ENCODE results near the gene HPDL.

HPDL gene

DNA sequence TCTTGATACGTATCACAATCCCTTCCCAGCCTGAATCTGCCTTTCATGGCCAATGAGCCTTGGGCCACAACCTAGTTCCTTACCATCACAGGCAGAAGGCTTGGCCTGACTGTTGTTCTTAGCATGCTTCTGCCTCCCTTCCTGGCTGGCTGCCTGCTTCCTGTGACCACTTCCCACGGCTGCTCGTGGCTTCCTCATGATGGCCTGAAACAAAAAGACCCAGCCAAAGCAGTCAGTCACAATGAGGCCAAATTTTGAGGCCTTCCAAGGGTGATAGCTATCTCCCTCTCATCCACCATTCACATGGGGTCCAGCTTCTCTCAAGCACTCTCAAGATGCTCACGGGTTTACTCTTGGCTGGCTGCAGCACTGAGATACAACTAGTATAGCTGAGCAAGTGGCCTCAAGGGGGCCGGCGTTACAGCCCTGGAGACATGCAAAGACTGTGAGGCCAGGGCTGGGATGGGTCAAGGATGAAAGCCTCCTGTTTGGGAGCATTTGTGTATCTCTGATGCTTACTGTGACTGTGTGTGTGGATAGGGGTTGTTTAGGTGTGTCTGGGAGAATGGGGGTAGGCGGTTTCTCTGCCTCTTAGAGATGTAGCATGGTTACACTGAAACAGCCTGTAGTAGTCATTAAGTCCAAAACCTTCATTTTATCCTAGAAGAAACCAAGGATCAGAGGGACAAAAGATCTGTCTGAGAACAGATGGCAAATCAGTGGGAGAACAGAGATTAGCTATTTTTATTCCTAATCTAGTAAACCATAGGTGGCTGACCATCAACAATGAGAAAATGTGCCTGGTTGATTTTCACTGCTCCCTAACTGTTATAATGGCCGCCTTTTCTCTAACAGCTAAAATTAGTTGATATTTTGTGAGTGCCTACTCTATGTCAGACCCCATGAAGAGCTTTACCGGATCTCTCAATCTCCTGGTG is 7.9 kb downstream of the HPDL start:
- TF ChIP-seq, protein P1, sequence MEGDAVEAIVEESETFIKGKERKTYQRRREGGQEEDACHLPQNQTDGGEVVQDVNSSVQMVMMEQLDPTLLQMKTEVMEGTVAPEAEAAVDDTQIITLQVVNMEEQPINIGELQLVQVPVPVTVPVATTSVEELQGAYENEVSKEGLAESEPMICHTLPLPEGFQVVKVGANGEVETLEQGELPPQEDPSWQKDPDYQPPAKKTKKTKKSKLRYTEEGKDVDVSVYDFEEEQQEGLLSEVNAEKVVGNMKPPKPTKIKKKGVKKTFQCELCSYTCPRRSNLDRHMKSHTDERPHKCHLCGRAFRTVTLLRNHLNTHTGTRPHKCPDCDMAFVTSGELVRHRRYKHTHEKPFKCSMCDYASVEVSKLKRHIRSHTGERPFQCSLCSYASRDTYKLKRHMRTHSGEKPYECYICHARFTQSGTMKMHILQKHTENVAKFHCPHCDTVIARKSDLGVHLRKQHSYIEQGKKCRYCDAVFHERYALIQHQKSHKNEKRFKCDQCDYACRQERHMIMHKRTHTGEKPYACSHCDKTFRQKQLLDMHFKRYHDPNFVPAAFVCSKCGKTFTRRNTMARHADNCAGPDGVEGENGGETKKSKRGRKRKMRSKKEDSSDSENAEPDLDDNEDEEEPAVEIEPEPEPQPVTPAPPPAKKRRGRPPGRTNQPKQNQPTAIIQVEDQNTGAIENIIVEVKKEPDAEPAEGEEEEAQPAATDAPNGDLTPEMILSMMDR (IDR thresholded peaks at IDR 0.05; ENCODE audit: low read depth, low read length): no peak
- DNase-seq (ENCODE audit: extremely low read depth, low read depth): no peak

DNA sequence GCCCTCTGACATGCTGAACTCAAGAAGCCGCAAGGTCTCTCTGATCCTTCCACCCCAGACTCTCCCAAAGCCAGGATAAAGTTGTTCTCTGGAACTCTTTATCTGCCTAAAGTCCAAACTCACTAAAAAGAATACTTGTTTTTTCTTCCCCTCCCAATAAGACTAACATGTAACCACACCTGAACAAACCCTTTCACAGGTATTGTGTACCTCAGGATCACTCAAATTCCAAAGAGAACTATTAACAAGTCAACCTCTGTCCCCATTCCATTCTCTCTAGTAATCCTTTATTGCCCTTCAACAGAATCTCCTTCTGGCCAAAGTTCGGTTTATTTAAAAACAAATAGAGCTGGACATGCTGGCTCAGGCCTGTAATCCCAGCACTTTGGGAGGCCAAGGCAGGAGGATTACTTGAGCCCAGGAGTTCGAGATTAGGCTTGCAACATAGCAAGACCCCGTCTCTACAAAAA is 9.2 kb downstream of the HPDL start:
- no peak for DNase-seq (ENCODE audit: extremely low read depth, low read depth)

DNA sequence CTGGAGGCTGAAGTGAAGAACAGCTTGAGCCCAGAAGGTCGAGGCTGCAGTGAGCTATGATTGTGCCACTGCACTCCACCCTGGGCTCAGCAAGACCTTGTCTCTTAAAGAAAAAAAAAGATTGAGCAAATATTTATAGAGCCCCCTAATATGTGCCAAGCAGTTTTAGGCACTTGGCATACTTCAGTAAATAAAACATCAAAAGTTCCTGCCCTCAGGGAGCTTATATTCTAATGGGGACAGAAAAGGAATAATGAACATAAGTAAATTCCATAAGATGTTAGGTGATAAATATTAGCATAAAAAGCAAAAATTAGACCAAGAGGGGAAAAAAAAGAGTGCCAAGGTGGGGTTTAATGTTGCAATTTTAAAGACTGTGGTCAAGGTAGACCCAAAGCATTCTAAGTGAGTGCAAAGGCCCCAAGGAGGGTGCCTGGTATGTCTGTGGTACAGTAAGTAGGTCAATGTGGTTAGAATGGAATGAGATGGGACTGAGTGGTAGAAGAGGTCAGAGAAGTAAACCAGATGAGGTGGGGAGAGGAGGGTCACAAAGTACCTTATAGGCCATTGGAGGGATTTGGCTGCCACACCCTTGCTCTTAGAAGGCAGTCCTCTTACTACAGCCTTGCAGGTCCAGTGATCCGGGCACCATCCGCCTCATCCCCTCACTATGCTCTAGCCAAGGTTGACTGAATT is 11.1 kb downstream of the HPDL start:
- DNase-seq (ENCODE audit: extremely low read depth, low read depth): no peak
- TF ChIP-seq, protein P1 (IDR thresholded peaks at IDR 0.05; ENCODE audit: low read depth, low read length): no peak

More for the DNA sequence above, 9.2 kb downstream of the HPDL start:
- TF ChIP-seq, protein P1 (IDR thresholded peaks at IDR 0.05; ENCODE audit: low read depth, low read length): no peak

DNA sequence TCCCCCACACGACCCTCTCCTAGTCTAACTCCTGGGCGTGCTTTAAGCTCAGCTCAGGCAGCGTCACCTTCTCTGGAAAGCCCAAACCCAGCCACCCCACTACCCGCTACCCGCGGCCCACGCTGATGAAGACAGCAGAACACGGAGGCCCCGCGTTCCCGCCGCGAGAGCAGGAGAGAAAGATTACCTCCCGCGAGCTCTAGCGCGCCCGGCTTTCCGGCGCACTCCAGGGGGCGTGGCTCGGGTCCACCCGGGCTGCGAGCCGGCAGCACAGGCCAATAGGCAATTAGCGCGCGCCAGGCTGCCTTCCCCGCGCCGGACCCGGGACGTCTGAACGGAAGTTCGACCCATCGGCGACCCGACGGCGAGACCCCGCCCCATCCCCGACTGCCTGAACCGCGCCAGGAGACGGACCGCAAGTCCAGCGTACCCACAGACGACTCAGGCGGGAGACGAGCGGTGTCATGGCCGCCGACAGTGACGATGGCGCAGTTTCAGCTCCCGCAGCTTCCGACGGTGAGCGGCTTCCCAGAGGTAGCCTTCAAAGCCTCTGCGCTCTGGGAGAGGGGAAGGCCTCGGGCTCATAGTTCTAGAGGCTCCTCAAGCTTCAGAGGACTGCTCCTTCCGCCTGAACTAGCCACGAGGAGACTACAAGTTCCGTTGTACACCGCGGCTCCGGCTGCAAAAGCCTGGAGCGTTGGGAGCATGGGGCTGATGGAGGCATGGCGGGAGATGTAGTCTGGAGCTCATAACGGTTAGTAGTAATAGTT is 13.3 kb downstream of the HPDL start, which contains the start of the genes MUTYH and TOE1:
TSS of gene MUTYH (minus strand) at position 652 of the 770 bp plus-strand sequence. CDS start 5,935 bp downstream, outside the sequence.
TSS of gene TOE1 (plus strand) at position 382 of the 770 bp plus-strand sequence. CDS start at position 465, 83 bp downstream.
- TF ChIP-seq, protein P1 (IDR thresholded peaks at IDR 0.05; ENCODE audit: low read depth, low read length): no peak
- DNase-seq (ENCODE audit: extremely low read depth, low read depth): peak; percentile 71

DNA sequence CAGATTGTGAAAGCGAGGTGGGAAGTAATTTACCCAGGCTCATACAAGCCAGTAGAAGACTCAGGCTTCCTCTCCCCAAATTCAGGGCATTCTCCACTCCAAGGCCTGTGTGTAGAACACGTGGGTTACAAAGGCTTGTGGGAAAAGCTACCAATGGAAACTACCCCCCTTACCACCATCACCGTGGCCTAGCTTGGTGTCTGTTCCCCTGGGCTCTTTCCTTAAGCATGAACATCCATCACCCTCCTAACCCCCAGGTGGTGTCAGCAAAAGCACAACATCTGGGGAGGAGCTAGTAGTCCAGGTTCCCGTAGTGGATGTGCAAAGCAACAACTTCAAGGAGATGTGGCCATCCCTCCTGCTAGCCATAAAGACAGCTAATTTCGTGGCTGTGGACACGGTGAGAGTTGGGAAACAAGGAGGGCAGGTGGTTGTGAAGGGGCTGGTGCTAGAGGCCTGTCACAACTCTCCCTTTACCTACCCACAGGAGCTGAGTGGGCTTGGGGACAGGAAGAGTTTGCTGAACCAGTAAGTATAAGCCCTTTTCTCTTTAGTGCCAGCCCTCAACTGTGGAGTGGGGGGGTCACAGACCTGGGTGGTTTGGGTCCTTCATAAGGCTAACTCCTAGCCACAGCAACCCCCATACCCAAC is 14.2 kb downstream of the HPDL start:
- TF ChIP-seq, protein P1 (IDR thresholded peaks at IDR 0.05; ENCODE audit: low read depth, low read length): no peak
- no peak for DNase-seq (ENCODE audit: extremely low read depth, low read depth)

DNA sequence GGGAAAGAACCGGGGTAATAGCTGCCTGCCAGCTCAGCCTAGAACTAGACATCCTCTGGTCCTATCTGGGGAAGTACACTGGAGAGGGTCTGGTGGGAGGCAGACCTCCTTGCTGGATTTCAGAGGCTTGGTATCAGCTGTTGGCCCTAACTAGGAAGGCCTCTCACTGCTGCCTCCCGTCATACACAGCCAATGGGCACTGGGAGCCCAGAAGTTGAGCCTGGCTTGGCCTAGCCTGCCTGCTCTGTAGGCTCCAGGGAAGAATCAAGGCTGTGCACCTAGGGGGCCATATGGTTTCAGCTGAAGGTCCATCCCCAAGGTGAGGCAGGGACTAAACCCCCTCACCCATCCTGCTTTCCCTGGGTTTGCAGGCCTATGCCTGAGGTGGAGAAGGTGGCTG is 17.8 kb downstream of the HPDL start:
- TF ChIP-seq, protein P1 (IDR thresholded peaks at IDR 0.05; ENCODE audit: low read depth, low read length): no peak
- no peak for DNase-seq (ENCODE audit: extremely low read depth, low read depth)

Data from AG09319 (cell line).